ENCODE measurements around the gene OR6T1.

OR6T1 gene

DNA sequence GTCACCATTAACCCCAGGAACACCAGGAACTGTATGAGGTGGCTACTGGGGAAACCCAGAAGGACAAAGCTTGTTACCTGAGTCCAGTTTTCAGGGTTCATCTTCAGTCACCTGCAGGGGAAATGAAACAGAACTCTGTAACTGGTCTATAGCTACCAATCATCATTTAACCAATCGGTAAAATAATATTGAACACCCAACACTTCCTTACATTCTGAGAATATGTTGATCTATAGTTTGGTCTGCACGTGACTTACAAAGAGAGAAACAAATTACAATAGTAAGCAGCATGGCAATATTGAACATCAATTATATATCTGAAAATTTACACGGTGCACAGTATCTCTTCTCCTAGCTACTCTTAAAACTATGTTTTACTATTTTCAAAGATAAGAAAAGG, at the start of gene OR6T1:
TSS of gene OR6T1 (minus strand) at position 101 of the 400 bp plus-strand sequence. CDS start at position 101, 0 bp downstream.
- DNase-seq = no peak

GRCh38 chr11:123979311-123979710, 35.7 kb upstream of the OR6T1 start:
- DNase-seq = no peak

DNA sequence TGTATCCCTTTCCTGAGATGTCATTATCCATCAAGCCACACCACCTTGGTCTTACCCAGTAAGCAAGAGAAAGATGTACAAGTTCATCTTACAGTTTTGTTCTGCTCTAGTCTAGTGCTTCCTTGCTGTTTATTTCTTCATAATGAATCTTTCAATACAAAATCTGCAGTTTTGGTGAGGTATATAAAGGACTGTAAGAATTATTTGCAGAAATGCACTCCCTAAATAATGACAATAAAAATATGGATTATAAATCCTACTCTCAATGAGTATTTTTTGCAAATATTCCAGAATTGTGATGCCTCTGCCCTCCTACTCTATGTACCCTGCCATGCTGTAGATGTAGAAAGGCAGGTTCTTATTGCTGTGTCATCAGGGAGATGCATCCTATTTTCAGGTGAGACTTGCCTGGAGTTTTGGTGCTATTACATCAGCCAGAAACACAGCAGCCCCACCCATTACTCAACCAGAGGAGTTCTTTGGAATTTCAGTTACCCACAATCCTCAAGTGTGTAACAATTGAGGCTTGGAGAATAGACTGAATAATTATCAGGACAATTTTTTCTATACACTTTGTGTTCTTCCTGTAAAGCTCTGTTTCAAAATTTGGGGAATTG, 34.2 kb upstream of the OR6T1 start, which contains the start of gene OR10S1:
TSS of gene OR10S1 (minus strand) at position 51 of the 617 bp plus-strand sequence. CDS start 117 bp downstream, outside the sequence.
- DNase-seq = no peak

- DNase-seq = no peak
Measured at GRCh38 chr11:123976770-123977560, 33.3 kb upstream of the OR6T1 start.

DNA sequence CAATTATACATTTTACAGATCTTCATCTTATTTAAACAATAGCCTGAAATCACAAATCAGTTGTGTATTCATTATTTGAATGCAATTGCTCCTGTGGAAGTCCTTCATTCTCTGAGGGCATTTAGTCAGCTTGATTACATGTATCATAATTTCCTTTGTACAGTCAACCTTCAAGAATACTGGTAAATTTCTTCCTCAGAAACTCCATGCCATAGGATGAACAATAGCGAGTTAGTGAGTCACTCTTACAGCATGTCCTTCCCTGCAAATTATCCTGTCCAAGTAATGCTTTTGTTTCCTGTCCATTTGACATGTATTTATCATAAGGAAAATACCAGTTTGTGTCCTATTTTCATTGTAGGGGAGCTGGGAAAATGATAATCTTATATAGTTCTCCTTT, 30.2 kb upstream of the OR6T1 start:
- no peak for DNase-seq

DNA sequence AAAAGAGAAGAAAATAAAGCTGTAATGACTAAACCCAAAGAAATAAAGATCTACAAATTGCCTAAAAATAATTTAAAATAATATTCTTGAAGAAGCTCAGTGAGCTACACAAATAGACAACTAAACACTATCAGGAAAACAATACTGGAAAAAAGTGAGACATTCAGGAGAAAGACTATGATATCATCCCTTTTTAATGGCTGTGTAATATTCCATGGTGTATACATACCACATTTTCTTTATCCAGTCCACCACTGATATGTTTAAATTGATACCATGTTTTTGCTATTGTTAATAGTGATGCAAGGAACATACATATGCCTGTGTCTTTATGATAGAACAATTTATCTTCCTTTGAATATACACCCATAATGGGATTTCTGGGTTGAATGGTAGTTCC, 13.1 kb upstream of the OR6T1 start:
- DNase-seq = no peak

GRCh38 chr11:123945132-123945531, 1.5 kb upstream of the OR6T1 start:
- DNase-seq = no peak

GRCh38 chr11:123942413-123942812, 1.2 kb downstream of the OR6T1 start:
- DNase-seq = no peak

- DNase-seq = no peak
Measured at GRCh38 chr11:123939317-123939716, 4.3 kb downstream of the OR6T1 start, which contains the start of gene OR4D5. OR4D5 (plus strand) TSS chr11:123939617; CDS start chr11:123939617, 0 bp downstream.

DNA sequence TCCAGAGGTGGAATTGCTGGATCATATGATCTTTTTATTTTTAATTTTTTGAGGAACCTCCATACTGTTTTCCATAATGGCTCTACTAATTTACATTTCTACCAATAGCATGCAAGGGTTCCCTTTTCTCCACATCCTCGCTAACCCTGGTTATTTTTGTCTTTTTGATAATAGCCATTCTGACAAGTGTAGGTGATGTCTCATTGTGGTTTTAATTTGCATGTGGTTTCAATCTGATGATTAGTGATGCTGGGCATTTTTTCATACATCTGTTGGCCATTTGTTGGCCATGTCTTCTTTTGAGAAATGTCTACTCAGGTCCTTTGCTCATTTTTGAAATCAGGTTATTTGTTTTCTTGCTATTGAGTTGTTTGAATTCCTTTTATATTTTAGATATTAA, 19.6 kb downstream of the OR6T1 start:
- no peak for DNase-seq

DNA sequence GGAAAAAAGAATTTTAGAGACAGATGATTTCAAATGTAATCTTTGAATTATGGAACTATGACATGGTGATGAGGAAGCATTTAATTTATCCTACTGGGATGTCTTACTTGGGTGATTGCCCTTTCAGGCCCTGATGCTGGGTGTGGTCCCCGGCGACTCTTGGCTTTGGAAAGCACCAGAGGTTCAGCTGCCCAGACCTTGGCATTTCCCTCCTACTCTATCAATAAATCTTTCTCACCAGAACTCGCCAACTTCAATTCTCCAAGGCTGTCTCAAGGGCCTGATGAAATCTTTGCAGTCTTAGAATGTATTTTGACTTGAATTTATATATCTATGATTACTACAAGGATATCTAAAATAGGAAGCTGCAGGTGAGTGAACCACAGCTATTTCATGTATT, 22.7 kb downstream of the OR6T1 start:
- no peak for DNase-seq

DNA sequence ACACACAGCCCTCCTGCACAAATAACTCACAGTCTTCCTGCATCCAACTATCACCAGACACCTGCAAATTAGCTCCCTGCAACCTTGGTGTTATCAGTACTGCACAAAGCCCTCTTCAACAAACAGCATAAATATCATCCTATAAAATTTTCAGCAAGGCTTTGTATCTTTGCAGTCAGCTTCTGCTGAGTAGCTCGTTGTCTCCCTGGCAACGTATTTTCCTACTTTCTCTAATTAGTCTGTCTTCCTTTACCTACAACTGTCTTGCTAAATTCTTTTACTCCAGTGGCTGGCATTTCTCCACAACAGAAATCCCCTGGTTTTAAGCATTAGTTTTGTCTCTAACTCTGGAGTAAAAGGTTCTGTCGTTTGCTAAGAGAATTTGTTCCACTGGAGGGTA, 37.8 kb downstream of the OR6T1 start:
- no peak for DNase-seq

DNA sequence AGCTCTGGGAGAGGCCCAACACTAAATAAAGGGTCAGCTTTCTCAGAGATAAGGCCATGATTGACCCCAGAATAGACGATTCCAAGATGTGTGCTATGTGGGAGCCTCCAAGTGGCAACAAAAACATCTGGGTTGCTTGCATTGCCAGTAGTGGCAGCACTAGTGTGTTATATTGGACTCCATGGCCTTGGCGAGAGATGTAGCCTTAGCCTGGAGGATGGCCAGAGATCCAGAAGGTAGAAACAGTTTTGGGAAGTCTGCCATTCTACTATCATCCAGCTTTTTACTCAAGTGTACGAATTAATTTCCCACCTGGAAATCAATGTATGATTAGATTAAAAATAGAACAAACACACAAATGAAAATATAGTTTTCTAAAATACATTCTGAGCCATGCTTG, 38.7 kb downstream of the OR6T1 start:
- no peak for DNase-seq

DNA sequence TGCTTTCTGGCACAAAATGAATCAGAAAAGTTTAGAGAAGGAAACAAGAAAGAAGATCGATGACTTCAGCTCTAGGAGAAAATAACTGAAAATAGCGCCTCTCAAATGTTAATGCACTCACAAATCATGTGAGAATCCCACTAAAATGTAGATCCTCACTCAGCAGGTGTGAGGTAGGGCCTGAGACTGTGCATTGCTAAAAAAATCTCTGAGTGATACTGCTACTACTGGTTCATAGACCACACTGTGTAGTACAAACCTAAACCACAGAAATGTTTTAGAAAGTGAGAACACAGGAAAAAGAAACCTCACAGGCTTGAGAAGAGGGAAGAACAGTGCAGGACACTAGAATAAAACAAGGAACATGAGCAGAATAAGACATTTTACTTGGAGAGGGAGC, 39.7 kb downstream of the OR6T1 start:
- DNase-seq = no peak

GRCh38 chr11:123901867-123902266, 41.8 kb downstream of the OR6T1 start, which contains the start of gene OR8D4:
OR8D4 (plus strand) TSS chr11:123902167; CDS start chr11:123906432, 4,265 bp downstream.
- DNase-seq = no peak

GRCh38 chr11:123899792-123900191, 43.8 kb downstream of the OR6T1 start:
- no peak for DNase-seq

All from NCI-H1092 treated with DMSO at 0.1 percent for 48 hours (cell line).